Left ventricle myocardium inferior (tissue), 1 donor: ENCODE results near the gene MGRN1. TPM values are rescaled to one million over a fixed set of nuclear protein-coding genes. Genes with fewer than 3 reads are reported as not detected.

Experiments used
- DNase-seq: peaks from one replicate; pipeline ENCODE4 v3.0.0-alpha.2; 2020
- H3K27ac ChIP-seq: fragments of 200-600 bp; replicated peaks from 2 replicates; pipeline ENCODE4 v1.8.0; 2021
- H3K27me3 ChIP-seq: fragments of 200-600 bp; 2 replicates; pipeline ENCODE4 v1.8.0; 2021; ENCODE audit warnings: low read depth
- H3K36me3 ChIP-seq: fragments of 200-600 bp; 2 replicates; pipeline ENCODE4 v1.8.0; 2021
- H3K4me1 ChIP-seq: fragments of 200-600 bp; 2 replicates; pipeline ENCODE4 v1.8.0; 2021
- H3K4me3 ChIP-seq: fragments of 200-600 bp; 2 replicates; pipeline ENCODE4 v1.8.0; 2021; ENCODE audit warnings: mild to moderate bottlenecking, moderate library complexity
- H3K9me3 ChIP-seq: fragments of 200-600 bp; replicated peaks from 2 replicates; pipeline ENCODE4 v1.8.0; 2021
- CTCF ChIP-seq: fragments of 200-600 bp; IDR thresholded peaks from 2 replicates; pipeline ENCODE4 v1.8.0; 2021; ENCODE audit warnings: antibody characterized with exemption, mild to moderate bottlenecking, borderline replicate concordance
- intact Hi-C: fragments of 100-400 bp; cut with micrococcal nuclease; formaldehyde crosslinking; loops from one replicate; pipeline ENCODE4 v1.11.0; 2022
- total RNA-seq: library from RNA; stranded (reverse); fragmentation: NEBNext Ultra II Directional; extraction: Animal tissue kit (Norgen Biotek cat#: 25700); gene quantifications from one replicate; pipeline ENCODE4 v1.2.1, GENCODE V29; 2021
- donor health status: DM: no; HTN: yes; CAD: no; lungs with severe emphysema.

The MGRN1 gene
- total RNA-seq, 1 donor from 2014 or later = 30.5 TPM

- Histone ChIP-seq H3K9me3 (no peaks in the 10 kb centered on the region), H3K27ac (no peak overlapping the region), H3K4me1 (peaks cover 31% of the 10 kb centered on the region), H3K27me3 (no peaks in the 10 kb centered on the region), H3K4me3 (no peak overlapping the region), H3K36me3 (peaks cover 40% of the 10 kb centered on the region)
- intact Hi-C loops = no loop called here
- no peak for DNase-seq
- no peak for TF ChIP-seq CTCF
These were observed 64.6 kb downstream of the MGRN1 start for GRCh38 chr16:4689091-4689671.

GRCh38 chr16:4689864-4690704 lies 65.5 kb downstream of the MGRN1 start:
- no peak for TF ChIP-seq CTCF
- Histone ChIP-seq H3K4me3 (no peak overlapping the region), H3K27ac (no peak overlapping the region), H3K9me3 (no peaks in the 10 kb centered on the region), H3K27me3 (no peaks in the 10 kb centered on the region), H3K36me3 (peaks cover 31% of the 10 kb centered on the region), H3K4me1 (peaks cover 40% of the 10 kb centered on the region)
- intact Hi-C loops = no loop called here
- no peak for DNase-seq

GRCh38 chr16:4690946-4691665 lies 66.5 kb downstream of the MGRN1 start:
- Histone ChIP-seq H3K27me3 (no peaks in the 10 kb centered on the region), H3K4me3 (no peak overlapping the region), H3K9me3 (no peaks in the 10 kb centered on the region), H3K27ac (no peak overlapping the region), H3K4me1 (peaks cover 50% of the 10 kb centered on the region), H3K36me3 (peaks cover 26% of the 10 kb centered on the region)
- no peak for TF ChIP-seq CTCF
- DNase-seq = no peak
- intact Hi-C loops = no loop called here

- Histone ChIP-seq H3K9me3 (no peaks in the 10 kb centered on the region), H3K36me3 (peaks cover 26% of the 10 kb centered on the region), H3K27me3 (no peaks in the 10 kb centered on the region), H3K27ac (no peak overlapping the region), H3K4me3 (no peak overlapping the region), H3K4me1 (peaks cover 58% of the 10 kb centered on the region)
- intact Hi-C loops = no loop called here
- no peak for DNase-seq
- no peak for TF ChIP-seq CTCF
These were observed 67.2 kb downstream of the MGRN1 start for GRCh38 chr16:4691666-4692412.
